Mesendoderm (in vitro differentiated cells): ENCODE data around the gene TTYH3.
A peak's percentile ranks its signal among the peaks of the same experiment; 100 is the strongest.

Experiments used
- DNase-seq: peaks from one replicate; pipeline ENCODE4 v3.0.0; 2013
- H2AK5ac ChIP-seq: 2 replicates; pipeline ENCODE4 v1.6.1; 2013; ENCODE audit warnings: low read length, inconsistent platforms
- H2BK120ac ChIP-seq: 2 replicates; pipeline ENCODE4 v1.6.1; 2013; ENCODE audit warnings: low read depth, mild to moderate bottlenecking, low read length, moderate library complexity, mixed read lengths
- H2BK15ac ChIP-seq: replicated peaks from 2 replicates; pipeline ENCODE4 v1.6.1; 2013; ENCODE audit warnings: low read depth, mild to moderate bottlenecking, moderate library complexity
- H2BK5ac ChIP-seq: 2 replicates; pipeline ENCODE4 v1.6.1; 2013; ENCODE audit warnings: low read length, inconsistent platforms
- H3K18ac ChIP-seq: 2 replicates; pipeline ENCODE4 v1.6.1; 2013; ENCODE audit warnings: mild to moderate bottlenecking, low read length, mixed read lengths
- H3K23ac ChIP-seq: one replicate; pipeline ENCODE4 v1.6.1; 2013; ENCODE audit warnings: low read length
- H3K27ac ChIP-seq: 2 replicates; pipeline ENCODE4 v1.5.1; 2013; ENCODE audit warnings: low read depth, mild to moderate bottlenecking, inconsistent platforms, low read length, moderate library complexity
- H3K27me3 ChIP-seq: 2 replicates; pipeline ENCODE4 v1.6.1; 2013; ENCODE audit warnings: low read length, control low read depth, mild to moderate bottlenecking, inconsistent platforms; ENCODE audit not compliant: insufficient read depth, poor library complexity
- H3K36me3 ChIP-seq: 2 replicates; pipeline ENCODE4 v1.6.1; 2013; ENCODE audit warnings: low read length, inconsistent platforms; ENCODE audit not compliant: control insufficient read depth, insufficient read depth
- H3K4ac ChIP-seq: one replicate; pipeline ENCODE4 v1.6.1; 2013; ENCODE audit warnings: low read depth, mild to moderate bottlenecking, low read length, moderate library complexity
- H3K4me1 ChIP-seq: 2 replicates; pipeline ENCODE4 v1.6.1; 2013; ENCODE audit warnings: low read depth, low read length, inconsistent platforms; ENCODE audit not compliant: control insufficient read depth
- H3K4me2 ChIP-seq: 2 replicates; pipeline ENCODE4 v1.6.1; 2013; ENCODE audit warnings: low read length
- H3K4me3 ChIP-seq: 2 replicates; pipeline ENCODE4 v1.5.1; 2013; ENCODE audit warnings: mild to moderate bottlenecking, low read length
- H3K56ac ChIP-seq: one replicate; pipeline ENCODE4 v1.6.1; 2013; ENCODE audit warnings: low read length
- H3K79me1 ChIP-seq: 2 replicates; pipeline ENCODE4 v1.6.1; 2013; ENCODE audit warnings: low read length, inconsistent platforms
- H3K79me2 ChIP-seq: 2 replicates; pipeline ENCODE4 v1.6.1; 2013; ENCODE audit warnings: mild to moderate bottlenecking, low read length; ENCODE audit not compliant: control insufficient read depth, insufficient read depth
- H3K9ac ChIP-seq: 2 replicates; pipeline ENCODE4 v1.6.1; 2013; ENCODE audit warnings: low read length, inconsistent platforms
- H4K5ac ChIP-seq: one replicate; pipeline ENCODE4 v1.6.1; 2013; ENCODE audit warnings: low read length
- H4K8ac ChIP-seq: one replicate; pipeline ENCODE4 v1.6.1; 2013; ENCODE audit warnings: low read depth, mild to moderate bottlenecking, control low read depth, low read length, moderate library complexity
- WGBS: extraction: QIAGEN DNeasy Blood & Tissue Kit; methylation state at CpG from one replicate; pipeline ENCODE4 v1.1.7; 2013; ENCODE audit warnings: low lambda C conversion rate, missing lambda C conversion rate; ENCODE audit not compliant: insufficient coverage; ENCODE audit errors: extremely low coverage; 5-methylcytosine and 5-hydroxymethylcytosine counted together

TTYH3 gene

DNA sequence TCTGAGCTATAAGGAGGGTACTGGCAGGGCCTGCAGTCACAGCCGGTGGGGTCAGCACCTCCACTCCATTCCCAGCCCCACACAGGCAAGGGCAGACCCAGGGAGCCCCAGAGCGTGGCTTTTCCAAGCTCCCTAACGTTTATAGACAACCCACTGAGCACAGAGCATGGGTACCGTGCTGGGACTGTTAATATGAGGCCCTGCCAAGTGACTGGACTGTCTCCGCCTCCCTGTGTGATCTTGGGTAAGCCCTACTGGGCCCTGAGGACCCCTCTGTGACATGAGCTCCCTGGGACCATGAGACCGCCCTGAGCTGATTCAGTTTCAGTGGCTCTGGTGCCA is 12.4 kb downstream of the TTYH3 start:
- Histone ChIP-seq H4K8ac (no peak overlapping the region), H3K79me2 (peaks cover 40% of the 10 kb centered on the region), H3K9ac (peak overlapping the region; percentile 9), H3K4me1 (peaks cover 18% of the 10 kb centered on the region), H4K5ac (no peak overlapping the region), H3K18ac (peak overlapping the region; percentile 31), H3K4me3 (no peak overlapping the region), H2BK15ac (no peak overlapping the region), H3K4me2 (no peak overlapping the region), H2AK5ac (no peak overlapping the region), H3K27ac (peak overlapping the region; percentile 72), H3K36me3 (peaks cover 6% of the 10 kb centered on the region), H2BK5ac (no peak overlapping the region), H3K56ac (peak overlapping the region; percentile 39), H3K27me3 (no peaks in the 10 kb centered on the region), H3K4ac (no peak overlapping the region), H3K23ac (no peak overlapping the region), H3K79me1 (peaks cover 21% of the 10 kb centered on the region), H2BK120ac (no peak overlapping the region)
- WGBS, result no CpG with 5 or more reads among the region's 6 CpGs
- DNase-seq, result no peak

- peak overlapping the region; percentile 76 for H2BK5ac ChIP-seq
- peaks cover 36% of the 10 kb centered on the region for H3K79me2 ChIP-seq
- DNase-seq, result no peak
- WGBS, result no CpG with 5 or more reads among the region's 18 CpGs
- H2BK120ac ChIP-seq, result no peak overlapping the region
- peaks cover 18% of the 10 kb centered on the region for H3K4me1 ChIP-seq
- no peaks in the 10 kb centered on the region for H3K27me3 ChIP-seq
- H3K79me1 ChIP-seq, result peaks cover 18% of the 10 kb centered on the region
- H3K23ac ChIP-seq, result no peak overlapping the region
- H3K18ac ChIP-seq, result peak overlapping the region; percentile 31
- H2BK15ac ChIP-seq, result no peak overlapping the region
- peak overlapping the region; percentile 59 for H3K9ac ChIP-seq
- H4K5ac ChIP-seq, result no peak overlapping the region
- peak overlapping the region; percentile 90 for H3K56ac ChIP-seq
- no peak overlapping the region for H3K4me3 ChIP-seq
- no peak overlapping the region for H3K4me2 ChIP-seq
- peak overlapping the region; percentile 7 for H2AK5ac ChIP-seq
- H4K8ac ChIP-seq, result no peak overlapping the region
- peaks cover 6% of the 10 kb centered on the region for H3K36me3 ChIP-seq
- peak overlapping the region; percentile 72 for H3K27ac ChIP-seq
- no peak overlapping the region for H3K4ac ChIP-seq
These were observed 12.9 kb downstream of the TTYH3 start for GRCh38 chr7:2644562-2645273.

DNA sequence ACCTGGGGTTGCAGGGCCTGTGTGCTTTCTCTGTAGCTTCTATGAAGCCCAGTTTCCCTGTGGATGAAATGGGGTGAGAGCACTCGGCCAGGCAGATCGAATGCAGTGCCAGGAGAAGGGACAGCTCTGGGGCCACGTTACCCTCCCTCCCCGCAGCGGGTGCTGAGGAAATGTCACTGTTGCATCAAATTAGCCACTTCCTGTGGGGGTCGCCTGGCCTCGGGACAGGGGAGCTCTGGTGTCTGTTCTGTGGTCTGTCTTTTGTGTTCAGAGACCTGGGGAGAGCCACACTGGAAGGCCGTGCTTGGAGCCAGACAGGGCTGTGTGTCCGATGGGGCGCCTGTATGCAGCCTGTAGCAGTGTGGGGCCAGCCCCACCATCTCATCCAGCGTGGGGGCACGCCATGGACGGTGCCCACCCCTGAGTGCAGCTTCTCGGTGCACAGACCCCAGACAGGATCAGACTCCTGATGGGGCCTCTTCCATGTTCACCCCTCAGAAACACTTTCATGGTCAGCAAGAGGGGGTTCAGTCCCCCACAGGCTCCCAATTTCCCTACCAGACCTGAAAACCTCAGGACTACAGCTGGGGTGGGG is 13.6 kb downstream of the TTYH3 start:
- no CpG with 5 or more reads among the region's 14 CpGs for WGBS
- Histone ChIP-seq H3K4ac (peak overlapping the region; percentile 58), H3K27ac (peak overlapping the region; percentile 72), H3K4me1 (peaks cover 18% of the 10 kb centered on the region), H3K4me3 (no peak overlapping the region), H2BK5ac (peak overlapping the region; percentile 92), H3K18ac (peak overlapping the region; percentile 31), H2AK5ac (peak overlapping the region; percentile 96), H3K36me3 (peaks cover 9% of the 10 kb centered on the region), H2BK120ac (no peak overlapping the region), H3K4me2 (no peak overlapping the region), H3K23ac (peak overlapping the region; percentile 45), H4K8ac (no peak overlapping the region), H4K5ac (no peak overlapping the region), H2BK15ac (no peak overlapping the region), H3K79me2 (peaks cover 30% of the 10 kb centered on the region), H3K9ac (peak overlapping the region; percentile 59), H3K56ac (peak overlapping the region; percentile 90), H3K27me3 (no peaks in the 10 kb centered on the region), H3K79me1 (peaks cover 16% of the 10 kb centered on the region)
- DNase-seq, result peak; percentile 86

DNA sequence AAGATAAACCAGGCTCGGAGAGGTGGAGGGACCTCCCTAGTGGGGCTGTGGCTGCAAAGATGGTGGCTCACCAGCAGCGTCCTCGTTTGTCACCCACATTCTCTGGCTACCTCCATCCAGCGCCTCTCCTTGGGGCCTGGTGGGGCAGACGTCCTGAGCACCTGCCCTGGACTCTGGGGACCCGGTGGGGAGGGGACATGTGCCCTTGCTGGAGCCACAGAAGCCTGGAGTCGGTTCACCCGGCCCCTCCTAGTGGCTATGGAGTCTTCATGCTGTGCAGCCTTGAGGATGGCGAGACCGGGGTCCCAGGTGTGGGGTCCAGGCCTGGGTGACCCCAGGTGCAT is 14.5 kb downstream of the TTYH3 start:
- Histone ChIP-seq H3K36me3 (peaks cover 11% of the 10 kb centered on the region), H4K8ac (no peak overlapping the region)

GRCh38 chr7:2646680-2647571 is 15.1 kb downstream of the TTYH3 start:
- H3K79me2 ChIP-seq, result peaks cover 20% of the 10 kb centered on the region
- WGBS, result no CpG with 5 or more reads among the region's 73 CpGs
- H2BK15ac ChIP-seq, result no peak overlapping the region
- H3K18ac ChIP-seq, result no peak overlapping the region
- no peak overlapping the region for H4K5ac ChIP-seq
- peak overlapping the region; percentile 32 for H3K27ac ChIP-seq
- no peak overlapping the region for H3K4me3 ChIP-seq
- H3K27me3 ChIP-seq, result no peaks in the 10 kb centered on the region
- H3K23ac ChIP-seq, result no peak overlapping the region
- peak overlapping the region; percentile 54 for H3K56ac ChIP-seq
- H3K4me2 ChIP-seq, result no peak overlapping the region
- DNase-seq, result peak; percentile 72
- no peak overlapping the region for H2BK120ac ChIP-seq
- H2AK5ac ChIP-seq, result no peak overlapping the region
- H3K4me1 ChIP-seq, result peaks cover 15% of the 10 kb centered on the region
- H3K4ac ChIP-seq, result no peak overlapping the region
- no peak overlapping the region for H2BK5ac ChIP-seq
- H4K8ac ChIP-seq, result no peak overlapping the region
- peaks cover 14% of the 10 kb centered on the region for H3K36me3 ChIP-seq
- H3K79me1 ChIP-seq, result peaks cover 16% of the 10 kb centered on the region
- peak overlapping the region; percentile 42 for H3K9ac ChIP-seq

More for the DNA sequence above, 14.5 kb downstream of the TTYH3 start:
- H3K9ac ChIP-seq, result no peak overlapping the region
- no peak overlapping the region for H3K23ac ChIP-seq
- H3K4me1 ChIP-seq, result peaks cover 15% of the 10 kb centered on the region
- no peak overlapping the region for H2AK5ac ChIP-seq
- no peak overlapping the region for H3K18ac ChIP-seq
- no peak overlapping the region for H4K5ac ChIP-seq
- DNase-seq, result no peak
- H3K27ac ChIP-seq, result peak overlapping the region; percentile 32
- H3K56ac ChIP-seq, result peak overlapping the region; percentile 54
- H2BK5ac ChIP-seq, result peak overlapping the region; percentile 76
- peaks cover 14% of the 10 kb centered on the region for H3K79me1 ChIP-seq
- no CpG with 5 or more reads among the region's 10 CpGs for WGBS
- no peak overlapping the region for H3K4ac ChIP-seq
- H3K4me3 ChIP-seq, result no peak overlapping the region
- no peaks in the 10 kb centered on the region for H3K27me3 ChIP-seq
- peaks cover 23% of the 10 kb centered on the region for H3K79me2 ChIP-seq
- H2BK120ac ChIP-seq, result no peak overlapping the region
- H2BK15ac ChIP-seq, result no peak overlapping the region
- H3K4me2 ChIP-seq, result no peak overlapping the region
